ENCODE results near the gene PTPRN2. TPM values are rescaled to one million over a fixed set of nuclear protein-coding genes. Genes with fewer than 3 reads are reported as not detected.

The PTPRN2 gene
- total RNA-seq, 2 experiments from 2014 or later = 0.46 to 0.51 TPM

- Mint-ChIP-seq H3K36me3 (ENCODE audit: low read depth) (no peaks in the 10 kb centered on the region), H3K27ac (no peak overlapping the region), H3K9me3 (ENCODE audit: low read depth) (no peaks in the 10 kb centered on the region), H3K27me3 (no peaks in the 10 kb centered on the region), H3K4me3 (no peak overlapping the region), H3K4me1 (no peaks in the 10 kb centered on the region)
- intact Hi-C loops (cut with DNase I, micrococcal nuclease) = no loop called here
- ChIA-PET POLR2A (no interaction called here), CTCF (no interaction called here)
- DNase-seq (no peak), ATAC-seq (no peak)
Observed at GRCh38 chr7:158362001-158362400, 225.6 kb downstream of the PTPRN2 start.

- no peaks in the 10 kb centered on the region for H3K4me1 Mint-ChIP-seq
- no peak for ATAC-seq
- H3K9me3 Mint-ChIP-seq (ENCODE audit: low read depth) = no peaks in the 10 kb centered on the region
- peaks cover 2% of the 10 kb centered on the region for H3K27me3 Mint-ChIP-seq
- no peaks in the 10 kb centered on the region for H3K36me3 Mint-ChIP-seq (ENCODE audit: low read depth)
- ChIA-PET CTCF (no interaction called here), POLR2A (no interaction called here)
- DNase-seq = no peak
- no peak overlapping the region for H3K4me3 Mint-ChIP-seq
- intact Hi-C loops (cut with DNase I, micrococcal nuclease) = no loop called here
- H3K27ac Mint-ChIP-seq = no peak overlapping the region
Observed at GRCh38 chr7:158361326-158361946, 226.2 kb downstream of the PTPRN2 start.

GRCh38 chr7:158358926-158359645 lies 228.5 kb downstream of the PTPRN2 start:
- Mint-ChIP-seq H3K27ac (no peak overlapping the region), H3K4me1 (no peaks in the 10 kb centered on the region), H3K9me3 (ENCODE audit: low read depth) (peaks cover 3% of the 10 kb centered on the region), H3K27me3 (peaks cover 2% of the 10 kb centered on the region), H3K36me3 (ENCODE audit: low read depth) (no peaks in the 10 kb centered on the region), H3K4me3 (no peak overlapping the region)
- ATAC-seq (no peak), DNase-seq (no peak)
- intact Hi-C loops (cut with DNase I, micrococcal nuclease) = loop anchor here in 1 of 2 experiments (10.0 kb wide), 2 partner anchors 304 to 1104 kb away; no protein-coding TSS in a partner anchor
- POLR2A ChIA-PET = no interaction called here
- CTCF ChIA-PET = no interaction called here

- DNase-seq = no peak
- ChIA-PET CTCF (interaction anchor here (0.5 kb wide), 1 partner anchor 503 kb away, joined by 3 read pairs; no protein-coding TSS in a partner anchor), POLR2A (no interaction called here)
- Mint-ChIP-seq H3K27ac (no peak overlapping the region), H3K9me3 (ENCODE audit: low read depth) (peaks cover 4% of the 10 kb centered on the region), H3K4me1 (no peaks in the 10 kb centered on the region), H3K36me3 (ENCODE audit: low read depth) (no peaks in the 10 kb centered on the region), H3K27me3 (peaks cover 4% of the 10 kb centered on the region), H3K4me3 (no peak overlapping the region)
- no peak for ATAC-seq
- intact Hi-C loops (cut with DNase I, micrococcal nuclease) = loop anchor here in 1 of 2 experiments (10.0 kb wide), 2 partner anchors 303 to 1103 kb away; no protein-coding TSS in a partner anchor
Observed at GRCh38 chr7:158357898-158358821, 229.5 kb downstream of the PTPRN2 start.

- Mint-ChIP-seq H3K27ac (no peak overlapping the region), H3K4me1 (no peaks in the 10 kb centered on the region), H3K27me3 (peaks cover 4% of the 10 kb centered on the region), H3K9me3 (ENCODE audit: low read depth) (peaks cover 4% of the 10 kb centered on the region), H3K4me3 (no peak overlapping the region), H3K36me3 (ENCODE audit: low read depth) (no peaks in the 10 kb centered on the region)
- ATAC-seq = no peak
- CTCF ChIA-PET = interaction anchor here (0.5 kb wide), 1 partner anchor 502 kb away, joined by 3 read pairs; no protein-coding TSS in a partner anchor
- intact Hi-C loops (cut with DNase I, micrococcal nuclease) = loop anchor here in 1 of 2 experiments (10.0 kb wide), 2 partner anchors 303 to 1103 kb away; no protein-coding TSS in a partner anchor
- no peak for DNase-seq
- POLR2A ChIA-PET = no interaction called here
Observed at GRCh38 chr7:158357106-158357897, 230.3 kb downstream of the PTPRN2 start.

- Mint-ChIP-seq H3K36me3 (ENCODE audit: low read depth) (no peaks in the 10 kb centered on the region), H3K9me3 (ENCODE audit: low read depth) (peaks cover 4% of the 10 kb centered on the region), H3K27ac (no peak overlapping the region), H3K4me3 (no peak overlapping the region), H3K27me3 (peaks cover 4% of the 10 kb centered on the region), H3K4me1 (no peaks in the 10 kb centered on the region)
- ChIA-PET CTCF (no interaction called here), POLR2A (no interaction called here)
- intact Hi-C loops (cut with DNase I, micrococcal nuclease) = loop anchor here in 1 of 2 experiments (10.0 kb wide), 2 partner anchors 302 to 1102 kb away; no protein-coding TSS in a partner anchor
- ATAC-seq (no peak), DNase-seq (no peak)
Observed at GRCh38 chr7:158356454-158356853, 231.2 kb downstream of the PTPRN2 start.

- no peak overlapping the region for H3K4me3 Mint-ChIP-seq
- no peaks in the 10 kb centered on the region for H3K4me1 Mint-ChIP-seq
- ChIA-PET CTCF (no interaction called here), POLR2A (no interaction called here)
- ATAC-seq = no peak
- intact Hi-C loops (cut with DNase I, micrococcal nuclease) = loop anchor here in 1 of 2 experiments (10.0 kb wide), 2 partner anchors 301 to 1101 kb away; no protein-coding TSS in a partner anchor
- DNase-seq = no peak
- peaks cover 4% of the 10 kb centered on the region for H3K27me3 Mint-ChIP-seq
- H3K27ac Mint-ChIP-seq = no peak overlapping the region
- peaks cover 4% of the 10 kb centered on the region for H3K9me3 Mint-ChIP-seq (ENCODE audit: low read depth)
- no peaks in the 10 kb centered on the region for H3K36me3 Mint-ChIP-seq (ENCODE audit: low read depth)
Observed at GRCh38 chr7:158355456-158356065, 232.1 kb downstream of the PTPRN2 start.

- Mint-ChIP-seq H3K4me1 (no peaks in the 10 kb centered on the region), H3K36me3 (ENCODE audit: low read depth) (no peaks in the 10 kb centered on the region), H3K4me3 (no peak overlapping the region), H3K9me3 (ENCODE audit: low read depth) (peaks cover 4% of the 10 kb centered on the region), H3K27ac (no peak overlapping the region), H3K27me3 (peaks cover 4% of the 10 kb centered on the region)
- ATAC-seq (no peak), DNase-seq (no peak)
- ChIA-PET CTCF (interaction anchor here (0.7 to 1.3 kb wide), 3 partner anchors 10 to 909 kb away, joined by 3 to 4 read pairs (median 3); no protein-coding TSS in a partner anchor), POLR2A (no interaction called here)
- intact Hi-C loops (cut with DNase I, micrococcal nuclease) = loop anchor here in 1 of 2 experiments (5.0 to 10.0 kb wide), 3 partner anchors 300 to 1100 kb away; no protein-coding TSS in a partner anchor
Observed at GRCh38 chr7:158354861-158355260, 232.8 kb downstream of the PTPRN2 start.

- ATAC-seq (no peak), DNase-seq (peak; percentile 39)
- Mint-ChIP-seq H3K36me3 (ENCODE audit: low read depth) (no peaks in the 10 kb centered on the region), H3K27me3 (peaks cover 4% of the 10 kb centered on the region), H3K4me1 (no peaks in the 10 kb centered on the region), H3K27ac (no peak overlapping the region), H3K4me3 (no peak overlapping the region), H3K9me3 (ENCODE audit: low read depth) (peaks cover 4% of the 10 kb centered on the region)
- intact Hi-C loops (cut with DNase I, micrococcal nuclease) = loop anchor here in 1 of 2 experiments (5.0 to 10.0 kb wide), 3 partner anchors 299 to 1099 kb away; no protein-coding TSS in a partner anchor
- POLR2A ChIA-PET = no interaction called here
- CTCF ChIA-PET = interaction anchor here (0.7 to 1.3 kb wide), 3 partner anchors 9 to 908 kb away, joined by 3 to 4 read pairs (median 3); no protein-coding TSS in a partner anchor
Observed at GRCh38 chr7:158353606-158354570, 233.7 kb downstream of the PTPRN2 start.
